IMR-90 (cell line): ENCODE results near the gene ISLR2. TPM values are rescaled to one million over a fixed set of nuclear protein-coding genes. Genes with fewer than 3 reads are reported as not detected.

Source experiments
- ATAC-seq: fragments of 200-7000 bp; cut with Tn5 transposase; 2 replicates; pipeline ENCODE4 v1.9.1; 2020; ENCODE audit warnings: low read depth, mild to moderate bottlenecking, moderate library complexity
- BruUV-seq: library from RNA; stranded (reverse); fragments of 400-500 nt; replicated peaks from 2 replicates; lab custom pipeline; 2021; lab: Mats Ljungman, UMichigan
- CTCF ChIA-PET: fragments of 300-600 bp; formaldehyde crosslinking; extraction: SDS; loops from one replicate; lab custom pipeline; 2021; ENCODE audit warnings: antibody characterized with exemption; lab: Yijun Ruan, JAX
- POLR2A ChIA-PET: fragments of 300-600 bp; sonication (Branson Sonifier 250); formaldehyde crosslinking; loops from one replicate; lab custom pipeline; 2022; ENCODE audit warnings: antibody characterized with exemption; ENCODE audit not compliant: unreplicated experiment; lab: Charles Lee
- DNase-seq: peaks from one replicate; pipeline ENCODE4 v3.0.0; 2013
- H2AFZ ChIP-seq: replicated peaks from 2 replicates; pipeline ENCODE3; 2013; ENCODE audit warnings: low read length, mild to moderate bottlenecking; ENCODE audit not compliant: poor library complexity
- H2AK5ac ChIP-seq: 2 replicates; pipeline ENCODE4 v1.6.1; 2013; ENCODE audit warnings: low read depth, low read length, inconsistent platforms
- H2AK9ac ChIP-seq: replicated peaks from 2 replicates; pipeline ENCODE3; 2013; ENCODE audit warnings: mild to moderate bottlenecking, low read depth, low read length, moderate library complexity; ENCODE audit not compliant: poor library complexity
- H2BK120ac ChIP-seq: 2 replicates; pipeline ENCODE4 v1.6.1; 2013; ENCODE audit warnings: low read depth, low read length, inconsistent platforms
- H2BK15ac ChIP-seq: 3 replicates; pipeline ENCODE4 v1.6.1; 2013; ENCODE audit warnings: low read depth, low read length, inconsistent platforms
- H2BK20ac ChIP-seq: 2 replicates; pipeline ENCODE4 v1.6.1; 2013; ENCODE audit warnings: low read depth, mild to moderate bottlenecking, inconsistent platforms, low read length, moderate library complexity
- H2BK5ac ChIP-seq: 2 replicates; pipeline ENCODE4 v1.6.1; 2013; ENCODE audit warnings: mild to moderate bottlenecking, low read depth, low read length, inconsistent platforms; ENCODE audit not compliant: poor library complexity, severe bottlenecking
- H3K14ac ChIP-seq: replicated peaks from 2 replicates; pipeline ENCODE4 v1.6.1; 2013; ENCODE audit warnings: low read depth, low read length, inconsistent platforms
- H3K18ac ChIP-seq: 2 replicates; pipeline ENCODE4 v1.6.1; 2013; ENCODE audit warnings: low read depth, low read length, control low read depth
- H3K23ac ChIP-seq: 2 replicates; pipeline ENCODE4 v1.6.1; 2013; ENCODE audit warnings: low read depth, low read length, inconsistent platforms
- H3K27ac ChIP-seq: 2 replicates; pipeline ENCODE4 v1.5.1; 2013; ENCODE audit warnings: mild to moderate bottlenecking, control low read depth, low read length; ENCODE audit not compliant: insufficient read depth
- H3K27me3 ChIP-seq: 2 replicates; pipeline ENCODE4 v1.6.1; 2013; ENCODE audit warnings: low read length; ENCODE audit not compliant: control insufficient read depth, insufficient read depth
- H3K36me3 ChIP-seq: 2 replicates; pipeline ENCODE4 v1.6.1; 2013; ENCODE audit warnings: low read length, mixed read lengths; ENCODE audit not compliant: control insufficient read depth, insufficient read depth
- H3K4ac ChIP-seq: 2 replicates; pipeline ENCODE4 v1.6.1; 2013; ENCODE audit warnings: low read depth, low read length, inconsistent platforms
- H3K4me1 ChIP-seq: 2 replicates; pipeline ENCODE4 v1.6.1; 2013; ENCODE audit warnings: low read length, mixed read lengths; ENCODE audit not compliant: control insufficient read depth, insufficient read depth
- H3K4me2 ChIP-seq: 2 replicates; pipeline ENCODE4 v1.6.1; 2013; ENCODE audit warnings: low read depth, mild to moderate bottlenecking, control low read depth, low read length, moderate library complexity
- H3K4me3 ChIP-seq: 2 replicates; pipeline ENCODE4 v1.5.1; 2013; ENCODE audit warnings: low read depth, mild to moderate bottlenecking, control low read depth, low read length, moderate library complexity; ENCODE audit not compliant: insufficient read depth
- H3K56ac ChIP-seq: 2 replicates; pipeline ENCODE4 v1.6.1; 2013; ENCODE audit warnings: low read length, inconsistent platforms; ENCODE audit not compliant: insufficient read depth; ENCODE audit errors: extremely low read depth
- H3K79me1 ChIP-seq, 2 experiments: 2 replicates each; pipeline ENCODE4 v1.6.1; 2013; ENCODE audit warnings: low read length in 2 of 2, inconsistent platforms in 1 of 2, low read depth in 1 of 2
- H3K9ac ChIP-seq: 2 replicates; pipeline ENCODE4 v1.6.1; 2013; ENCODE audit warnings: low read depth, low read length, control low read depth
- H3K9me1 ChIP-seq: 2 replicates; pipeline ENCODE4 v1.6.1; 2013; ENCODE audit warnings: low read length, inconsistent platforms; ENCODE audit not compliant: insufficient read depth
- H3K9me3 ChIP-seq: 2 replicates; pipeline ENCODE4 v1.6.1; 2013; ENCODE audit warnings: low read length; ENCODE audit not compliant: control insufficient read depth, insufficient read depth
- H4K20me1 ChIP-seq: 2 replicates; pipeline ENCODE4 v1.6.1; 2013; ENCODE audit warnings: low read length, inconsistent platforms; ENCODE audit not compliant: insufficient read depth
- H4K5ac ChIP-seq: 2 replicates; pipeline ENCODE4 v1.6.1; 2013; ENCODE audit warnings: mild to moderate bottlenecking, low read depth, low read length, control low read depth
- H4K8ac ChIP-seq, 2 experiments: 2 replicates each; pipeline ENCODE4 v1.6.1; 2013; ENCODE audit warnings: low read depth in 2 of 2, low read length in 2 of 2, control low read depth in 1 of 2, inconsistent platforms in 1 of 2
- H4K91ac ChIP-seq: 2 replicates; pipeline ENCODE4 v1.6.1; 2013; ENCODE audit warnings: low read depth, low read length, inconsistent platforms; ENCODE audit not compliant: insufficient read depth
- BHLHE40 ChIP-seq: fragments of 150-350 bp; IDR thresholded peaks from 2 replicates; pipeline ENCODE4 v1.6.1; 2016; ENCODE audit warnings: mild to moderate bottlenecking, low read depth, low read length
- CEBPB ChIP-seq: IDR thresholded peaks from 2 replicates; pipeline ENCODE4 v1.6.1; 2012; ENCODE audit warnings: low read depth, low read length, improper control_type of control experiment
- CHD1 ChIP-seq: IDR thresholded peaks from 2 replicates; pipeline ENCODE4 v1.6.1; 2012; ENCODE audit warnings: low read depth, low read length, improper control_type of control experiment
- CTCF ChIP-seq: conservative IDR thresholded peaks from 2 replicates; pipeline ENCODE4 v1.5.1; 2012; ENCODE audit warnings: mild to moderate bottlenecking, low read depth, low read length, improper control_type of control experiment
- ELK1 ChIP-seq: fragments of 150-350 bp; IDR thresholded peaks from 2 replicates; pipeline ENCODE4 v1.6.1; 2016; ENCODE audit warnings: low read depth, mild to moderate bottlenecking, low read length, moderate library complexity, borderline replicate concordance
- FOS ChIP-seq: fragments of 150-350 bp; IDR thresholded peaks from 2 replicates; pipeline ENCODE4 v1.6.1; 2016; ENCODE audit warnings: low read depth, low read length
- MAFK ChIP-seq: IDR thresholded peaks from 2 replicates; pipeline ENCODE4 v1.6.1; 2012; ENCODE audit warnings: low read depth, low read length, improper control_type of control experiment
- MAZ ChIP-seq: IDR thresholded peaks from 2 replicates; pipeline ENCODE4 v1.6.1; 2012; ENCODE audit warnings: low read depth, mild to moderate bottlenecking, low read length, improper control_type of control experiment, moderate library complexity, borderline replicate concordance
- MXI1 ChIP-seq: IDR thresholded peaks from 2 replicates; pipeline ENCODE4 v1.6.1; 2012; ENCODE audit warnings: low read depth, mild to moderate bottlenecking, low read length, moderate library complexity, borderline replicate concordance
- NFE2L2 ChIP-seq: fragments of 150-350 bp; IDR thresholded peaks from 2 replicates; pipeline ENCODE4 v1.6.1; 2016; ENCODE audit warnings: low read depth, mild to moderate bottlenecking, low read length
- POLR2A ChIP-seq: IDR thresholded peaks from 2 replicates; pipeline ENCODE4 v1.6.1; 2012; ENCODE audit warnings: mild to moderate bottlenecking, low read depth, low read length
- RAD21 ChIP-seq: IDR thresholded peaks from 2 replicates; pipeline ENCODE4 v1.6.1; 2012; ENCODE audit warnings: low read length, improper control_type of control experiment
- RCOR1 ChIP-seq: IDR thresholded peaks from 2 replicates; pipeline ENCODE4 v1.6.1; 2012; ENCODE audit warnings: mild to moderate bottlenecking, low read length, improper control_type of control experiment; ENCODE audit not compliant: insufficient replicate concordance
- RFX5 ChIP-seq: IDR thresholded peaks from 2 replicates; pipeline ENCODE4 v1.8.0; 2012; ENCODE audit warnings: low read depth, mild to moderate bottlenecking, low read length, moderate library complexity
- SMC3 ChIP-seq: fragments of 150-350 bp; IDR thresholded peaks from 2 replicates; pipeline ENCODE4 v1.6.1; 2016; ENCODE audit warnings: low read depth, mild to moderate bottlenecking, antibody characterized with exemption, low read length, moderate library complexity
- USF2 ChIP-seq: fragments of 150-350 bp; IDR thresholded peaks from 2 replicates; pipeline ENCODE4 v1.6.1; 2017; ENCODE audit warnings: mild to moderate bottlenecking, antibody characterized with exemption, low read length, low read depth
- WGBS, 2 experiments: methylation state at CpG; one replicate each; pipeline versions ENCODE4 v1.1.5 to v1.1.7; 2013; ENCODE audit warnings: missing lambda C conversion rate in 2 of 2; ENCODE audit not compliant: insufficient read length in 1 of 2; ENCODE audit errors: extremely low coverage in 2 of 2; 5-methylcytosine and 5-hydroxymethylcytosine counted together
- dilution Hi-C: fragments of 300-500 bp; cut with HindIII; formaldehyde crosslinking; loops from one replicate; pipeline ENCODE4 v1.14.3; 2018; ENCODE audit warnings: low sequenced_read_pairs; ENCODE audit not compliant: unreplicated experiment
- in situ Hi-C: fragments of 300-500 bp; cut with MboI; formaldehyde crosslinking; loops from 3 replicates; pipeline ENCODE4 v1.14.3; 2019; ENCODE audit warnings: low sequenced_read_pairs, inconsistent platforms, mixed read lengths
- intact Hi-C: fragments of 100-400 bp; cut with micrococcal nuclease; formaldehyde crosslinking; loops from 2 replicates; pipeline ENCODE4 v1.10.0; 2022
- polyA plus RNA-seq, 3 experiments: library from polyadenylated mRNA; depleted of rRNA; stranded (reverse); fragments of >200 nt; gene quantifications; 2 replicates each; pipeline ENCODE4 v1.2.3, GENCODE V29; 2012; ENCODE audit warnings: low replicate concordance in 1 of 3
- total RNA-seq: library from RNA; depleted of rRNA; stranded (reverse); fragments of >200 nt; gene quantifications from 2 replicates; pipeline ENCODE4 v1.2.3, GENCODE V29; 2012

ISLR2 gene
- total and polyA plus RNA-seq, 2 of the 4 experiments (the other 2 are of a cell fraction) = not detected

GRCh38 chr15:74165461-74165860 lies 35.1 kb downstream of the ISLR2 start:
- no peak overlapping the region for H3K9ac ChIP-seq
- H4K5ac ChIP-seq = no peak overlapping the region
- H4K8ac ChIP-seq = no peak overlapping the region
- H3K4me3 ChIP-seq = no peak overlapping the region
- H3K9me3 ChIP-seq = no peaks in the 10 kb centered on the region
- H3K18ac ChIP-seq = no peak overlapping the region
- no peak overlapping the region for H2BK120ac ChIP-seq
- H3K4me2 ChIP-seq = no peak overlapping the region
- H3K27me3 ChIP-seq = peaks cover 35% of the 10 kb centered on the region
- no peak overlapping the region for H2BK5ac ChIP-seq
- no peaks in the 10 kb centered on the region for H3K4me1 ChIP-seq
- DNase-seq = no peak
- in situ Hi-C loops (no loop called here), intact Hi-C loops (no loop called here), dilution Hi-C loops (no loop called here)
- H3K14ac ChIP-seq = no peak overlapping the region
- no CpG with 5 or more reads among the region's 1 CpG for WGBS, 2 experiments
- no peak overlapping the region for H2BK20ac ChIP-seq
- no peak overlapping the region for H2AK5ac ChIP-seq
- ChIA-PET POLR2A (no interaction called here), CTCF (interaction anchor here (0.7 kb wide), 1 partner anchor 50 kb away, joined by 3 read pairs; no protein-coding TSS in a partner anchor)
- no peaks in the 10 kb centered on the region; the same call in 1 of the 2 replicates for H4K20me1 ChIP-seq
- H2AK9ac ChIP-seq = no peak overlapping the region
- H3K36me3 ChIP-seq = no peaks in the 10 kb centered on the region
- no peak overlapping the region for H4K91ac ChIP-seq
- TF ChIP-seq MXI1 (no peak), RFX5 (no peak), MAZ (no peak), NFE2L2 (no peak), RAD21 (no peak), POLR2A (no peak), CHD1 (no peak), CEBPB (no peak), ELK1 (no peak), SMC3 (no peak), FOS (no peak), RCOR1 (no peak), BHLHE40 (no peak), CTCF (no peak), USF2 (no peak), MAFK (no peak)
- no peak overlapping the region for H3K27ac ChIP-seq
- no TSS peak for BruUV-seq
- no peaks in the 10 kb centered on the region for H3K79me1 ChIP-seq
- ATAC-seq = no peak
- H3K23ac ChIP-seq = no peak overlapping the region
- H3K4ac ChIP-seq = no peak overlapping the region
- no peak overlapping the region for H3K56ac ChIP-seq
- H2AFZ ChIP-seq = no peak overlapping the region
- no peaks in the 10 kb centered on the region for H3K9me1 ChIP-seq
- no peak overlapping the region for H2BK15ac ChIP-seq
